NT2/D1 (cell line): ENCODE results near the gene C9orf72.

Source experiments
- DNase-seq: peaks from one replicate; pipeline ENCODE4 v3.0.0-alpha.2; 2011; ENCODE audit warnings: low read depth, low spot score
- H3K27me3 ChIP-seq: 2 replicates; pipeline ENCODE4 v1.6.0; 2011; ENCODE audit warnings: mild to moderate bottlenecking; ENCODE audit not compliant: insufficient read length, insufficient read depth
- H3K36me3 ChIP-seq: 2 replicates; pipeline ENCODE4 v1.6.1; 2011; ENCODE audit warnings: mild to moderate bottlenecking, low read length, mixed read lengths; ENCODE audit not compliant: insufficient read depth, insufficient read length
- H3K4me1 ChIP-seq: 2 replicates; pipeline ENCODE4 v1.5.1; 2011; ENCODE audit not compliant: insufficient read depth, insufficient read length
- H3K4me3 ChIP-seq: 2 replicates; pipeline ENCODE4 v1.5.1; 2011; ENCODE audit warnings: low read depth; ENCODE audit not compliant: insufficient read length
- H3K9ac ChIP-seq: 2 replicates; pipeline ENCODE4 v1.6.0; 2011; ENCODE audit warnings: low read depth; ENCODE audit not compliant: insufficient read length
- H3K9me3 ChIP-seq: 2 replicates; pipeline ENCODE4 v1.5.1; 2011; ENCODE audit warnings: mild to moderate bottlenecking, low read length; ENCODE audit not compliant: insufficient read depth
- SUZ12 ChIP-seq: IDR thresholded peaks from 2 replicates; pipeline ENCODE4 v1.6.1; 2011; ENCODE audit not compliant: insufficient read length, insufficient read depth; ENCODE audit errors: extremely low read depth
- YY1 ChIP-seq: IDR thresholded peaks from 2 replicates; pipeline ENCODE4 v1.6.1; 2011; ENCODE audit not compliant: insufficient read length, insufficient read depth
- ZNF274 ChIP-seq: IDR thresholded peaks from 2 replicates; pipeline ENCODE4 v1.6.1; 2011; ENCODE audit warnings: mild to moderate bottlenecking, low read depth, low read length

Gene C9orf72

DNA sequence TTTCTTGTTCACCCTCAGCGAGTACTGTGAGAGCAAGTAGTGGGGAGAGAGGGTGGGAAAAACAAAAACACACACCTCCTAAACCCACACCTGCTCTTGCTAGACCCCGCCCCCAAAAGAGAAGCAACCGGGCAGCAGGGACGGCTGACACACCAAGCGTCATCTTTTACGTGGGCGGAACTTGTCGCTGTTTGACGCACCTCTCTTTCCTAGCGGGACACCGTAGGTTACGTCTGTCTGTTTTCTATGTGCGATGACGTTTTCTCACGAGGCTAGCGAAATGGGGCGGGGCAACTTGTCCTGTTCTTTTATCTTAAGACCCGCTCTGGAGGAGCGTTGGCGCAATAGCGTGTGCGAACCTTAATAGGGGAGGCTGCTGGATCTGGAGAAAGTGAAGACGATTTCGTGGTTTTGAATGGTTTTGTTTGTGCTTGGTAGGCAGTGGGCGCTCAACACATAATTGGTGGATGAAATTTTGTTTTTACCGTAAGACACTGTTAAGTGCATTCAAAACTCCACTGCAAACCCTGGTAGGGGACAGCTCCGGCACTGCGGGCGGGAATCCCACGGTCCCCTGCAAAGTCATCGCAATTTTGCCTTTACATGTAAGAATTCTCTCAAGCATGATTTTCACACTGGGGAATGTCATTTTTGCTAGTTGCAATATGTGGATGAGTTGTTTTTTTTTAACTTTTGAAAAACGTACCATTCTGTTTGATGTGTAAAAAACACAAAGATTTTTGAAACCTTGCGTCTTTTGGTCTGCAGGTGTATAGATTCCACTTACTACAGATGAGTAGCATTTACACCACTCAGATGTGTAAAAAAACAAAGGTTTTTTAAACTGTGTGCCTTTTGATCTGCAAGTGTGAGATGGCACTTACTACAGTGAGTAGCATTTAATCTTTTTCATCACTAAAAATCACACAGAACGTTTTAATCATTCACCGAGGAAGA, 631 bp upstream of the C9orf72 start:
- Histone ChIP-seq H3K4me3 (peak overlapping the region; percentile 66), H3K4me1 (no peaks in the 10 kb centered on the region), H3K9me3 (peaks cover 6% of the 10 kb centered on the region), H3K27me3 (peaks cover 12% of the 10 kb centered on the region), H3K36me3 (no peaks in the 10 kb centered on the region), H3K9ac (peak overlapping the region; percentile 82)
- TF ChIP-seq YY1 (peak; percentile 56), SUZ12 (no peak), ZNF274 (no peak)
- peak; percentile 97 for DNase-seq

DNA sequence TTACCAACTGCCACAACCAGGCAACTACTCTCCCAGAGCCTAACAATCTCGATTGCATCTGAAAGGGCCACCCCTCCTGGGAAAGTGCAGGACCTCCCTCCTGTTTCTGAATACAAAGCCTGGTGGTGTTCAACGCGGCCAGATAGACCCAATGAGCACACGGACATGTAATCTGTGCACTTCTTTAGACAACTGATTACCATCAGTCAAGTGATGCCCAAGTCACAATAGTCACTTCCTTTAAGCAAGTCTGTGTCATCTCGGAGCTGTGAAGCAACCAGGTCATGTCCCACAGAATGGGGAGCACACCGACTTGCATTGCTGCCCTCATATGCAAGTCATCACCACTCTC, 739 bp downstream of the C9orf72 start:
- DNase-seq: peak; percentile 57
- Histone ChIP-seq H3K4me1 (no peaks in the 10 kb centered on the region), H3K9ac (peak overlapping the region; percentile 94), H3K36me3 (no peaks in the 10 kb centered on the region), H3K9me3 (no peaks in the 10 kb centered on the region; the same call in 1 of the 2 replicates), H3K27me3 (peaks cover 12% of the 10 kb centered on the region), H3K4me3 (peak overlapping the region; percentile 89)
- TF ChIP-seq YY1 (no peak), ZNF274 (no peak), SUZ12 (no peak)

DNA sequence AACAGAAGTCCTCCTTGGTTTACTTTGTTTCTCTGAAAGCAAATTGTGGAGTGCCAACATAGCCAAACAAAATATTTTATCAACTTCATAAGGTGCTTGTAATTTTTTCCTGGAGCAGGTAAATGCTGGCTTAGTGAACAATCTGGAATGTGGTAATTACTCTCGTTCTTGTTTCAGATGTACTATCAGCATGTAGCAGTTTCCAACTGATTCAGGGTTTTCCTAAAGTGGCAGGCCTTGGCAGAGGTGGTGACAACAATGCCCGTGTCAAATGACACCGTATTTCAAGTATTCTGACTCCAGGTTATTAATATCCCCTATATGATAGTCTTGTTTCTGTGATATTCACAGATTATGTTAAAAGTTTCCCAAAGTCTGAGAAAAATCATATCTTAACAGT, 1.2 kb downstream of the C9orf72 start:
- Histone ChIP-seq H3K4me3 (peak overlapping the region; percentile 89), H3K4me1 (no peaks in the 10 kb centered on the region), H3K27me3 (peaks cover 12% of the 10 kb centered on the region), H3K9me3 (no peaks in the 10 kb centered on the region; the same call in 1 of the 2 replicates), H3K9ac (no peak overlapping the region), H3K36me3 (no peaks in the 10 kb centered on the region)
- no peak for DNase-seq
- no peak for TF ChIP-seq ZNF274
- no peak for TF ChIP-seq SUZ12
- no peak for TF ChIP-seq YY1

DNA sequence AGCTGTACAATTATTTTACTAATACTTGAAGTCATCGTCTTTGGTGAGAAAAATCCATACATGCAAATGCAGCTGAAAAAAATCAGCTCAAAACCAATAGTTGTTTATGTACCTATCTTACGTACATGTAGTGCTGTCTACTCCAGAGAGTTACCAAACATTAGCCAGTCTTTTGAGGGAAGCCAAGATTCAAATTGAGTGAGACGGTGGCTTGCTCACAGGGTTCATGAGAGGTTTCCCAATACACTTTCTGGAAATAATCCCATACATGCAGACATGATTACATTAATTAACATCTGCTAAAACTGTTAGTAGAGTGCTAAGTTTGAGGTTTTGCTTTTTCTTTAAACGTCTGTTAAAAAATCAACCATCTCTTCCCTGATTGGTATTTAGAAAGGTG, 2.3 kb downstream of the C9orf72 start:
- H3K36me3 ChIP-seq: peaks cover 6% of the 10 kb centered on the region
- H3K9me3 ChIP-seq: no peaks in the 10 kb centered on the region; the same call in 1 of the 2 replicates
- no peak for TF ChIP-seq ZNF274
- no peak for TF ChIP-seq YY1
- TF ChIP-seq SUZ12: no peak
- H3K27me3 ChIP-seq: peaks cover 12% of the 10 kb centered on the region
- no peak overlapping the region for H3K9ac ChIP-seq
- no peaks in the 10 kb centered on the region for H3K4me1 ChIP-seq
- H3K4me3 ChIP-seq: no peak overlapping the region
- DNase-seq: no peak

DNA sequence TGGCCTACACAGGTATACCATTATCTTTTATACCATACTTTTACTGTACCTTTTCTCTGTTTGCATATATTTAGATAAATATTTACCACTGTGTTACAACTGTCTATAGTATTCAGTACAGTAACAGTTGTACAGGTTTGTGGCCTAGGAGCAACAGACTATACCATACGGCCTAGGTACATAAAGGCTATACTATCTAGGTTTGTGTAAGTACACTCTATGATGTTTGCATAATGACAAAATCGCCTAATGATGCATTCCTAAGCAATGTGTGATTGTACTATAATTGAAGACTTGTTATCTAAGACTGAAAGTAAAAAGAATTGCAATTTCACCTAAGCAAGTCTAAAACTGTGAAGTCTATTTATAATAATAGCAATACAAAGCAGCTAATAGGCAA, 3.9 kb downstream of the C9orf72 start:
- Histone ChIP-seq H3K4me3 (no peak overlapping the region), H3K27me3 (peaks cover 2% of the 10 kb centered on the region), H3K4me1 (no peaks in the 10 kb centered on the region), H3K9ac (no peak overlapping the region), H3K36me3 (peaks cover 13% of the 10 kb centered on the region), H3K9me3 (no peaks in the 10 kb centered on the region)
- no peak for TF ChIP-seq SUZ12
- no peak for TF ChIP-seq ZNF274
- TF ChIP-seq YY1: no peak
- no peak for DNase-seq

DNA sequence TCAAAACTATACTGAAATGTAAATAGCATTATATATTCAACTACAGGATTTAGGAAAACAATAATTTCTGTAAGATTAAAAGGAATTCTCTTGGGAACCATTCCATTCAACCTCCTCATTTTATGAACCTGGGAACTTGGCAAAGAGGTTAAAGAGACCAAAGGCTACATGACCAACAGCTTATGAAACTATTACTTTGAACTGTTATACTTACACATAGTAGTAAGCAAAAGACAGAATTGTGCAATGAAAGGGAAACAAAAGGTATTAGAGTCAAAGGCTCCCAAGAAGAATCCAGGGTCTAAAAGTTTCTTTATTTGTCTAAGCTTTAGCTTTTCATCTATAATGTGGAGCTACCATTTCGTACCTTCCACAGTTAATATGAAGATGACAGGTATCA, 7.2 kb downstream of the C9orf72 start:
- H3K4me1 ChIP-seq: no peaks in the 10 kb centered on the region
- peaks cover 18% of the 10 kb centered on the region for H3K36me3 ChIP-seq
- no peak overlapping the region for H3K4me3 ChIP-seq
- H3K9ac ChIP-seq: no peak overlapping the region
- no peak for DNase-seq
- H3K27me3 ChIP-seq: no peaks in the 10 kb centered on the region
- no peaks in the 10 kb centered on the region for H3K9me3 ChIP-seq
- TF ChIP-seq YY1 (no peak), ZNF274 (no peak), SUZ12 (no peak)

DNA sequence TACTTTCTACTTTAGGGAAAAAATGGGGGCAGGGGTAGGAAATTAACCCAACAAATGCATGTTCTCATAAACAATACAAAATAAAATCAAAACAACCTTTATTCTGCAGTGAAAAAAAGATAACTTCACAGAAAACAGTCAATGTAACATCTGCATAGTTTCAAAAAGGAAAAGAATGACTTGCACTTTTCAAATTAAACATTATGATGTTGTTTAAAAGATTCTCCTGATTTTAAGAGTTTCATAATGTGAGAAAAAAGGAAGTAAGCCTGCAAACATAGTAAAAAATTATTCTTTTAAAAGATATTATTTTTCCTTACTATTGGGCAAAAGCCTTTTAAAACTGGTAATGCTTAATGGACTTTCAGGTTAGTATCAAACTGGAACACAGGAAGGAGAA, 7.6 kb downstream of the C9orf72 start:
- Histone ChIP-seq H3K4me1 (no peaks in the 10 kb centered on the region), H3K27me3 (no peaks in the 10 kb centered on the region), H3K9ac (no peak overlapping the region), H3K4me3 (no peak overlapping the region), H3K9me3 (no peaks in the 10 kb centered on the region), H3K36me3 (peaks cover 18% of the 10 kb centered on the region)
- TF ChIP-seq ZNF274 (no peak), YY1 (no peak), SUZ12 (no peak)
- DNase-seq: no peak
